HEK293 (cell line): ENCODE measurements around the gene KRT38.

Experiments
- FEZF1 ChIP-seq: fragments of 450-650 bp; formaldehyde crosslinking; IDR thresholded peaks from 2 replicates; pipeline ENCODE4 v1.5.1; 2016; ENCODE audit warnings: missing biosample characterization, missing genetic modification characterization
- HOXD13 ChIP-seq: sonication (generic); formaldehyde crosslinking; IDR thresholded peaks from 2 replicates; pipeline ENCODE4 v1.8.0; 2022; ENCODE audit warnings: missing genetic modification reagents, borderline replicate concordance
- IKZF3 ChIP-seq: fragments of 450-650 bp; IDR thresholded peaks from 2 replicates; pipeline ENCODE4 v1.5.0; 2018; ENCODE audit warnings: missing biosample characterization, mild to moderate bottlenecking, missing genetic modification characterization, moderate library complexity
- KLF8 ChIP-seq: fragments of 450-650 bp; formaldehyde crosslinking; IDR thresholded peaks from 2 replicates; pipeline ENCODE4 v1.5.1; 2016; ENCODE audit warnings: missing biosample characterization, missing genetic modification characterization
- KLF9 ChIP-seq: fragments of 450-650 bp; formaldehyde crosslinking; IDR thresholded peaks from 2 replicates; pipeline ENCODE4 v1.5.1; 2016; ENCODE audit warnings: missing biosample characterization, missing genetic modification characterization, low read depth
- SCRT2 ChIP-seq: fragments of 450-650 bp; formaldehyde crosslinking; IDR thresholded peaks from 2 replicates; pipeline ENCODE4 v1.5.1; 2016; ENCODE audit warnings: missing biosample characterization, missing genetic modification characterization
- SP3 ChIP-seq: fragments of 450-650 bp; formaldehyde crosslinking; IDR thresholded peaks from 2 replicates; pipeline ENCODE4 v1.5.1; 2016; ENCODE audit warnings: missing biosample characterization, missing genetic modification characterization
- WT1 ChIP-seq: fragments of 450-650 bp; formaldehyde crosslinking; IDR thresholded peaks from 2 replicates; pipeline ENCODE4 v1.5.1; 2016; ENCODE audit warnings: missing biosample characterization, missing genetic modification characterization
- ZBTB1 ChIP-seq: fragments of 450-650 bp; formaldehyde crosslinking; IDR thresholded peaks from 2 replicates; pipeline ENCODE4 v1.5.1; 2016; ENCODE audit warnings: missing biosample characterization, missing genetic modification characterization
- ZBTB48 ChIP-seq: fragments of 450-650 bp; formaldehyde crosslinking; IDR thresholded peaks from 2 replicates; pipeline ENCODE4 v1.5.1; 2016; ENCODE audit warnings: missing biosample characterization, missing genetic modification characterization
- ZFP69B ChIP-seq: fragments of 450-650 bp; formaldehyde crosslinking; IDR thresholded peaks from 2 replicates; pipeline ENCODE4 v1.5.1; 2016; ENCODE audit warnings: missing biosample characterization, missing genetic modification characterization
- ZNF157 ChIP-seq: fragments of 450-650 bp; formaldehyde crosslinking; IDR thresholded peaks from 2 replicates; pipeline ENCODE4 v1.5.1; 2016; ENCODE audit warnings: missing biosample characterization, missing genetic modification characterization
- ZNF16 ChIP-seq: fragments of 450-650 bp; formaldehyde crosslinking; IDR thresholded peaks from 2 replicates; pipeline ENCODE4 v1.5.1; 2016; ENCODE audit warnings: low read depth, missing biosample characterization, missing genetic modification characterization
- ZNF239 ChIP-seq: fragments of 450-650 bp; formaldehyde crosslinking; IDR thresholded peaks from 2 replicates; pipeline ENCODE4 v1.5.1; 2016; ENCODE audit warnings: missing biosample characterization, missing genetic modification characterization
- ZNF24 ChIP-seq: fragments of 450-650 bp; formaldehyde crosslinking; IDR thresholded peaks from 2 replicates; pipeline ENCODE4 v1.5.1; 2016; ENCODE audit warnings: missing biosample characterization, missing genetic modification characterization
- ZNF335 ChIP-seq: fragments of 450-650 bp; formaldehyde crosslinking; conservative IDR thresholded peaks from 2 replicates; pipeline ENCODE4 v1.5.1; 2016; ENCODE audit warnings: missing biosample characterization, missing genetic modification characterization
- ZNF391 ChIP-seq: fragments of 450-650 bp; formaldehyde crosslinking; IDR thresholded peaks from 2 replicates; pipeline ENCODE4 v1.5.1; 2016; ENCODE audit warnings: low read depth, missing biosample characterization, missing genetic modification characterization, borderline replicate concordance
- ZNF529 ChIP-seq: fragments of 450-650 bp; formaldehyde crosslinking; IDR thresholded peaks from 2 replicates; pipeline ENCODE4 v1.5.1; 2017; ENCODE audit warnings: missing genetic modification characterization, missing biosample characterization; ENCODE audit not compliant: insufficient replicate concordance
- ZNF558 ChIP-seq: fragments of 450-650 bp; formaldehyde crosslinking; IDR thresholded peaks from 2 replicates; pipeline ENCODE4 v1.5.1; 2016; ENCODE audit warnings: missing biosample characterization, missing genetic modification characterization
- ZNF600 ChIP-seq: fragments of 450-650 bp; formaldehyde crosslinking; IDR thresholded peaks from 2 replicates; pipeline ENCODE4 v1.5.1; 2016; ENCODE audit warnings: missing biosample characterization, missing genetic modification characterization
- ZNF660 ChIP-seq: fragments of 450-650 bp; IDR thresholded peaks from 2 replicates; pipeline ENCODE4 v1.5.1; 2018; ENCODE audit warnings: missing biosample characterization, mild to moderate bottlenecking, missing genetic modification characterization
- ZNF747 ChIP-seq: fragments of 450-650 bp; formaldehyde crosslinking; IDR thresholded peaks from 2 replicates; pipeline ENCODE4 v1.5.1; 2016; ENCODE audit warnings: missing biosample characterization, missing genetic modification characterization
- ZSCAN16 ChIP-seq: fragments of 450-650 bp; formaldehyde crosslinking; IDR thresholded peaks from 2 replicates; pipeline ENCODE4 v1.5.1; 2016; ENCODE audit warnings: missing biosample characterization, missing genetic modification characterization
- ZSCAN23 ChIP-seq: fragments of 450-650 bp; formaldehyde crosslinking; IDR thresholded peaks from 2 replicates; pipeline ENCODE4 v1.5.1; 2016; ENCODE audit warnings: missing biosample characterization, missing genetic modification characterization
- TF ChIP-seq, protein P1 (sequence below): fragments of 450-650 bp; formaldehyde crosslinking; IDR thresholded peaks from 2 replicates; pipeline ENCODE4 v1.5.1; 2017; ENCODE audit warnings: missing biosample characterization, mild to moderate bottlenecking, missing genetic modification characterization, moderate library complexity
- TF ChIP-seq, protein P2 (sequence below): fragments of 450-650 bp; formaldehyde crosslinking; IDR thresholded peaks from 2 replicates; pipeline ENCODE4 v1.5.1; 2017; ENCODE audit warnings: missing biosample characterization, missing genetic modification characterization
- TF ChIP-seq, protein P3 (sequence below): fragments of 450-650 bp; formaldehyde crosslinking; IDR thresholded peaks from 2 replicates; pipeline ENCODE4 v1.5.1; 2016; ENCODE audit warnings: missing biosample characterization, missing genetic modification characterization
- TF ChIP-seq, protein P4 (sequence below): fragments of 450-650 bp; formaldehyde crosslinking; IDR thresholded peaks from 2 replicates; pipeline ENCODE4 v1.5.1; 2016; ENCODE audit warnings: missing biosample characterization, missing genetic modification characterization
- TF ChIP-seq, protein P5 (sequence below): fragments of 450-650 bp; formaldehyde crosslinking; IDR thresholded peaks from 2 replicates; pipeline ENCODE4 v1.5.1; 2016; ENCODE audit warnings: missing biosample characterization, missing genetic modification characterization
- TF ChIP-seq, protein P6 (sequence below): fragments of 450-650 bp; formaldehyde crosslinking; IDR thresholded peaks from 2 replicates; pipeline ENCODE4 v1.5.1; 2017; ENCODE audit warnings: missing biosample characterization, missing genetic modification characterization

The KRT38 gene

DNA sequence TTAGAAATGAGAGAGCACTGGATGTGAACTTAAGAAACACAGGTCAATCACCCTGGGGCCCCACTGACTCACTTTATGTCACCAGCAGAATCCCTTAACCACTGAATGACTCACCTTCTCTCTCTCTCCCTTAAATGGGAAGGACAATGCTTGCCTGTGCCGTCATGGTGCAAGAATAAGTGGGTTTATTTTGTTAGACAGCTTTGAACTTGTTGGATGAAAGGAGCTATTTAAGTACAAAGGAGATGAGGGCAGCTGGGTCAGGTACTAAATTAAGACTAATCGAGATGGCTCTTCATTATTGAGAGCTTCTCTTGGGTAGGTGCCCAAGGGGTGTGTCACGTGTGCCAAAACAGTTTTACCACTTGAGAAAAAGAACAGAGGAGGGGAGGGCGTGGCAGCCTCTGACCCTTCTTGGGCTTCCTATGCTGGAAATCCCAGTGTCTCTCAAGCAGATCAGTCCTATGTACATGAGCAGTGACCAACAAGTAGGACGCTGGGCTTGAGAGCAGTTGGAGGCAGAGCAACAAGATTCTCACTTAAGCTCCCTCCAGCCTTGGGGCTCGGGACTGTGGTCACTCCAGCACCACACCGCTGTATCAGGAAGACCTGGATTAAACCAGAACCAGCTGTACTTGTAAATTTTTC, 36.6 kb downstream of the KRT38 start (continued):
- TF ChIP-seq, protein P1, sequence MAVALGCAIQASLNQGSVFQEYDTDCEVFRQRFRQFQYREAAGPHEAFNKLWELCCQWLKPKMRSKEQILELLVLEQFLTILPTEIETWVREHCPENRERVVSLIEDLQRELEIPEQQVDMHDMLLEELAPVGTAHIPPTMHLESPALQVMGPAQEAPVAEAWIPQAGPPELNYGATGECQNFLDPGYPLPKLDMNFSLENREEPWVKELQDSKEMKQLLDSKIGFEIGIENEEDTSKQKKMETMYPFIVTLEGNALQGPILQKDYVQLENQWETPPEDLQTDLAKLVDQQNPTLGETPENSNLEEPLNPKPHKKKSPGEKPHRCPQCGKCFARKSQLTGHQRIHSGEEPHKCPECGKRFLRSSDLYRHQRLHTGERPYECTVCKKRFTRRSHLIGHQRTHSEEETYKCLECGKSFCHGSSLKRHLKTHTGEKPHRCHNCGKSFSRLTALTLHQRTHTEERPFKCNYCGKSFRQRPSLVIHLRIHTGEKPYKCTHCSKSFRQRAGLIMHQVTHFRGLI (tag by site-specific recombination) = 0 out of 2 replicates have a peak, but pooled peaks have one; percentile 28
- TF ChIP-seq SP3 (tag by site-specific recombination) = peak; percentile 47; the same call in 1 of the 2 replicates
- TF ChIP-seq, protein P2, sequence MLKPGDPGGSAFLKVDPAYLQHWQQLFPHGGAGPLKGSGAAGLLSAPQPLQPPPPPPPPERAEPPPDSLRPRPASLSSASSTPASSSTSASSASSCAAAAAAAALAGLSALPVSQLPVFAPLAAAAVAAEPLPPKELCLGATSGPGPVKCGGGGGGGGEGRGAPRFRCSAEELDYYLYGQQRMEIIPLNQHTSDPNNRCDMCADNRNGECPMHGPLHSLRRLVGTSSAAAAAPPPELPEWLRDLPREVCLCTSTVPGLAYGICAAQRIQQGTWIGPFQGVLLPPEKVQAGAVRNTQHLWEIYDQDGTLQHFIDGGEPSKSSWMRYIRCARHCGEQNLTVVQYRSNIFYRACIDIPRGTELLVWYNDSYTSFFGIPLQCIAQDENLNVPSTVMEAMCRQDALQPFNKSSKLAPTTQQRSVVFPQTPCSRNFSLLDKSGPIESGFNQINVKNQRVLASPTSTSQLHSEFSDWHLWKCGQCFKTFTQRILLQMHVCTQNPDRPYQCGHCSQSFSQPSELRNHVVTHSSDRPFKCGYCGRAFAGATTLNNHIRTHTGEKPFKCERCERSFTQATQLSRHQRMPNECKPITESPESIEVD (tag by site-specific recombination) = peak; percentile 66
- TF ChIP-seq ZNF335 (tag by site-specific recombination) = peak; percentile 43
- TF ChIP-seq ZNF157 (tag by site-specific recombination) = no peak
- 0 out of 2 replicates have a peak, but pooled peaks have one; percentile 66 for TF ChIP-seq HOXD13 (CRISPR knock-in tag)
- TF ChIP-seq, protein P3, sequence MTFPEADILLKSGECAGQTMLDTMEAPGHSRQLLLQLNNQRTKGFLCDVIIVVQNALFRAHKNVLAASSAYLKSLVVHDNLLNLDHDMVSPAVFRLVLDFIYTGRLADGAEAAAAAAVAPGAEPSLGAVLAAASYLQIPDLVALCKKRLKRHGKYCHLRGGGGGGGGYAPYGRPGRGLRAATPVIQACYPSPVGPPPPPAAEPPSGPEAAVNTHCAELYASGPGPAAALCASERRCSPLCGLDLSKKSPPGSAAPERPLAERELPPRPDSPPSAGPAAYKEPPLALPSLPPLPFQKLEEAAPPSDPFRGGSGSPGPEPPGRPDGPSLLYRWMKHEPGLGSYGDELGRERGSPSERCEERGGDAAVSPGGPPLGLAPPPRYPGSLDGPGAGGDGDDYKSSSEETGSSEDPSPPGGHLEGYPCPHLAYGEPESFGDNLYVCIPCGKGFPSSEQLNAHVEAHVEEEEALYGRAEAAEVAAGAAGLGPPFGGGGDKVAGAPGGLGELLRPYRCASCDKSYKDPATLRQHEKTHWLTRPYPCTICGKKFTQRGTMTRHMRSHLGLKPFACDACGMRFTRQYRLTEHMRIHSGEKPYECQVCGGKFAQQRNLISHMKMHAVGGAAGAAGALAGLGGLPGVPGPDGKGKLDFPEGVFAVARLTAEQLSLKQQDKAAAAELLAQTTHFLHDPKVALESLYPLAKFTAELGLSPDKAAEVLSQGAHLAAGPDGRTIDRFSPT = peak; percentile 86
- TF ChIP-seq SCRT2 (tag by site-specific recombination) = peak; percentile 93
- TF ChIP-seq ZNF747 = no peak
- TF ChIP-seq ZNF239 (tag by site-specific recombination) = 0 out of 2 replicates have a peak, but pooled peaks have one; percentile 9
- TF ChIP-seq, protein P4, sequence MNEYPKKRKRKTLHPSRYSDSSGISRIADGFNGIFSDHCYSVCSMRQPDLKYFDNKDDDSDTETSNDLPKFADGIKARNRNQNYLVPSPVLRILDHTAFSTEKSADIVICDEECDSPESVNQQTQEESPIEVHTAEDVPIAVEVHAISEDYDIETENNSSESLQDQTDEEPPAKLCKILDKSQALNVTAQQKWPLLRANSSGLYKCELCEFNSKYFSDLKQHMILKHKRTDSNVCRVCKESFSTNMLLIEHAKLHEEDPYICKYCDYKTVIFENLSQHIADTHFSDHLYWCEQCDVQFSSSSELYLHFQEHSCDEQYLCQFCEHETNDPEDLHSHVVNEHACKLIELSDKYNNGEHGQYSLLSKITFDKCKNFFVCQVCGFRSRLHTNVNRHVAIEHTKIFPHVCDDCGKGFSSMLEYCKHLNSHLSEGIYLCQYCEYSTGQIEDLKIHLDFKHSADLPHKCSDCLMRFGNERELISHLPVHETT (tag by site-specific recombination) = peak; percentile 93
- peak; percentile 76; the same call in 1 of the 2 replicates for TF ChIP-seq ZSCAN23 (tag by site-specific recombination)
- peak; percentile 50 for TF ChIP-seq IKZF3
- TF ChIP-seq ZSCAN16 (tag by site-specific recombination) = no peak
- peak; percentile 88 for TF ChIP-seq ZNF24 (tag by site-specific recombination)
- TF ChIP-seq ZNF558 (tag by site-specific recombination) = 0 out of 2 replicates have a peak, but pooled peaks have one; percentile 42
- peak; percentile 90 for TF ChIP-seq KLF9 (tag by site-specific recombination)
- TF ChIP-seq ZNF660 (tag by site-specific recombination) = peak; percentile 87
- peak; percentile 97 for TF ChIP-seq ZNF600 (tag by site-specific recombination)
- TF ChIP-seq KLF8 = peak; percentile 63; the same call in 1 of the 2 replicates
- TF ChIP-seq, protein P5, sequence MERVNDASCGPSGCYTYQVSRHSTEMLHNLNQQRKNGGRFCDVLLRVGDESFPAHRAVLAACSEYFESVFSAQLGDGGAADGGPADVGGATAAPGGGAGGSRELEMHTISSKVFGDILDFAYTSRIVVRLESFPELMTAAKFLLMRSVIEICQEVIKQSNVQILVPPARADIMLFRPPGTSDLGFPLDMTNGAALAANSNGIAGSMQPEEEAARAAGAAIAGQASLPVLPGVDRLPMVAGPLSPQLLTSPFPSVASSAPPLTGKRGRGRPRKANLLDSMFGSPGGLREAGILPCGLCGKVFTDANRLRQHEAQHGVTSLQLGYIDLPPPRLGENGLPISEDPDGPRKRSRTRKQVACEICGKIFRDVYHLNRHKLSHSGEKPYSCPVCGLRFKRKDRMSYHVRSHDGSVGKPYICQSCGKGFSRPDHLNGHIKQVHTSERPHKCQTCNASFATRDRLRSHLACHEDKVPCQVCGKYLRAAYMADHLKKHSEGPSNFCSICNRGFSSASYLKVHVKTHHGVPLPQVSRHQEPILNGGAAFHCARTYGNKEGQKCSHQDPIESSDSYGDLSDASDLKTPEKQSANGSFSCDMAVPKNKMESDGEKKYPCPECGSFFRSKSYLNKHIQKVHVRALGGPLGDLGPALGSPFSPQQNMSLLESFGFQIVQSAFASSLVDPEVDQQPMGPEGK (tag by site-specific recombination) = peak; percentile 56
- peak; percentile 71 for TF ChIP-seq ZBTB48 (tag by site-specific recombination)
- peak; percentile 67; the same call in 1 of the 2 replicates for TF ChIP-seq FEZF1 (tag by site-specific recombination)
- TF ChIP-seq, protein P6, sequence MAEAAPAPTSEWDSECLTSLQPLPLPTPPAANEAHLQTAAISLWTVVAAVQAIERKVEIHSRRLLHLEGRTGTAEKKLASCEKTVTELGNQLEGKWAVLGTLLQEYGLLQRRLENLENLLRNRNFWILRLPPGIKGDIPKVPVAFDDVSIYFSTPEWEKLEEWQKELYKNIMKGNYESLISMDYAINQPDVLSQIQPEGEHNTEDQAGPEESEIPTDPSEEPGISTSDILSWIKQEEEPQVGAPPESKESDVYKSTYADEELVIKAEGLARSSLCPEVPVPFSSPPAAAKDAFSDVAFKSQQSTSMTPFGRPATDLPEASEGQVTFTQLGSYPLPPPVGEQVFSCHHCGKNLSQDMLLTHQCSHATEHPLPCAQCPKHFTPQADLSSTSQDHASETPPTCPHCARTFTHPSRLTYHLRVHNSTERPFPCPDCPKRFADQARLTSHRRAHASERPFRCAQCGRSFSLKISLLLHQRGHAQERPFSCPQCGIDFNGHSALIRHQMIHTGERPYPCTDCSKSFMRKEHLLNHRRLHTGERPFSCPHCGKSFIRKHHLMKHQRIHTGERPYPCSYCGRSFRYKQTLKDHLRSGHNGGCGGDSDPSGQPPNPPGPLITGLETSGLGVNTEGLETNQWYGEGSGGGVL (tag by site-specific recombination) = peak; percentile 78; the same call in 1 of the 2 replicates
- no peak for TF ChIP-seq ZBTB1 (tag by site-specific recombination)
- TF ChIP-seq ZNF16 (tag by site-specific recombination) = no peak
- TF ChIP-seq ZFP69B (tag by site-specific recombination) = peak; percentile 97
- peak; percentile 28 for TF ChIP-seq ZNF529 (tag by site-specific recombination)
- peak; percentile 28; the same call in 1 of the 2 replicates for TF ChIP-seq WT1
- peak; percentile 85 for TF ChIP-seq ZNF391 (tag by site-specific recombination)
